ENCODE results near the gene IL17B.

IL17B gene

DNA sequence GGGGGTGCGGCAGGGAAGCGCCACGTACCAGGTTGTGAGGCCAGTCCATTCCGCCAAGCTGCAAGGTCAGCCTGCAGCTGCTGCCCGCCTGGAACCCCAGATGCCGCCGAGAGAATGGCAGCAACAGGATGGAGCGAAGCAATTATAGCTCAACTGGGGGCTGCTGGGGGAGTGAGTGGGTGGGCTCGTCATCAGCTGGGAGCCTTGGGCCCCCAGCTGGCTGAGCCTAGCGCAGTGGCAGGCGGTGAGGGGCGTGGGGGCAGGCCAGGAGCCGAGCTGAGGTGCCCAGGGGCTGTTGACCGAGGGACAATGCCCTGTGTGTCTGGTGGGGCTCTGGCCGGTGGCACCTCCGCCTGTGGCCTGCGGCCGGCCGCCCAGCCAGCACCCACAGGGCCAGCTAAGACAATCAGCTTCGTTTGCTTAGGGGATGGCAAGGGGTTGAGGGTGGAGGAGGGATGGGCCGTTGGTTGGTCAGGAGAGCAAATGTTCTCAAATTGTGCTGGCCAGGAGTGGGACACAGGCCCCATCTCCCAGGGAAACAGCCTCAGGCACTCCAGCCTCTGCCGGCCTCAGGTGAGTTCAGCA lies at the start of gene IL17B:
Gene IL17B, minus strand, starts transcription at position 116 of the 585 bp plus-strand sequence. Its CDS starts 67 bp downstream, at position 49.
- DNase-seq: no peak

- DNase-seq: no peak
Measured at GRCh38 chr5:149428032-149428431, 48.9 kb upstream of the IL17B start.

DNA sequence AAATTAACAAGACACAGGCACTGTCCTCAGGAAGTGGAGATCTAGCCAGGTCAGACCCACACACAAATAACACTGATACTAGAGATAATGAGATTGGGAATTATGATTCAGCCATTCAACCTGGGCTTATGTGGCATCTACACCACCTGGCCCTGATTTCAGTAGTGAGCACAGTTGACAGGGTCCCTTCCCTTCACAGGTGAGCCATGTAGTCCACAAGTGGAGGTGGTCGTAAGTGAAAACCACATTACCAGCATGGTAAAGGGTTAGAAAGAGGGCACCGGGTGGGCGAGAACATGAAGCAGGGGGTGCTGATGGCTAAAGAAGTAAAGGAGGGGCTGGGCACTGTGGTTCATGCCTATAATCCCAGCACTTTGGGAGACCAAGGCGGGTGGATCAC lies 48.3 kb upstream of the IL17B start:
- no peak for DNase-seq

DNA sequence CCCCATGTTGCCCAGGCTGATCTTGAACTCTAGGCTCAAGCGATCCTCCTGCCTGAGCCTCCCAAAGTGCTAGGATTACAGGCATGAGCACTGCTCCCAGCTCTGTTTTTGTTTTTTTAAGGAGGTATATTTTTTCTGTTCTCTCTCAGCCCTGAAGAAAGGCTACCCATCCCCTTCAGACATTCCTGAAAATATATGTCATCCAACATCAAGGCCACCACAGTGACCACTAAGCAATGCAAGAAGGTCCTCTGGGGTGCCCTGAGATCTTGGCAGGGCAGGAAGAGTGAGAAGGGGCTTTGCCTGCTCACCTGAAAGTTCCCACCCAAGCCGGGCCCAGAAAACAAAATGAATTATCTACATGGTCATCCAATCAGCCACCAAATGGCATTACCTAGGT lies 47.8 kb upstream of the IL17B start:
- DNase-seq: no peak

DNA sequence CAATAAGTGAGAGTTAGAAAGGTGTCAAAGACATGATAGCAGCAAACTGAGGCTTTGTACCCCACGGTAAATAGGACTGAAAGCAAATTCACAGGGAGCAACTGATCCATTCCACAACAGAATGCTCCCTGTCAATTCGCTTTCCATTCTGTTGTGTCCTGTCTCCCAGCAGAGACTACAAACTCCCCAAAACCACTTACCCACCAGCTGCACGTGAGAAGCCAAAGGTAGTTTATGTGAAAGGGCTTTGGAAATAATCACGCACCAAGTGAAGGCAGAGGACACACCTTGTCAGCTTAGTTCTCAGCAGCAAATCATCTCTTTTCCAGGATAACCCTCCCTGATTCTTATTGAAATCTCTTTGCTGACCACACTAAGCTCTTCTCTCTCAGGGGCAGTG lies 46.6 kb upstream of the IL17B start:
- DNase-seq: no peak

DNA sequence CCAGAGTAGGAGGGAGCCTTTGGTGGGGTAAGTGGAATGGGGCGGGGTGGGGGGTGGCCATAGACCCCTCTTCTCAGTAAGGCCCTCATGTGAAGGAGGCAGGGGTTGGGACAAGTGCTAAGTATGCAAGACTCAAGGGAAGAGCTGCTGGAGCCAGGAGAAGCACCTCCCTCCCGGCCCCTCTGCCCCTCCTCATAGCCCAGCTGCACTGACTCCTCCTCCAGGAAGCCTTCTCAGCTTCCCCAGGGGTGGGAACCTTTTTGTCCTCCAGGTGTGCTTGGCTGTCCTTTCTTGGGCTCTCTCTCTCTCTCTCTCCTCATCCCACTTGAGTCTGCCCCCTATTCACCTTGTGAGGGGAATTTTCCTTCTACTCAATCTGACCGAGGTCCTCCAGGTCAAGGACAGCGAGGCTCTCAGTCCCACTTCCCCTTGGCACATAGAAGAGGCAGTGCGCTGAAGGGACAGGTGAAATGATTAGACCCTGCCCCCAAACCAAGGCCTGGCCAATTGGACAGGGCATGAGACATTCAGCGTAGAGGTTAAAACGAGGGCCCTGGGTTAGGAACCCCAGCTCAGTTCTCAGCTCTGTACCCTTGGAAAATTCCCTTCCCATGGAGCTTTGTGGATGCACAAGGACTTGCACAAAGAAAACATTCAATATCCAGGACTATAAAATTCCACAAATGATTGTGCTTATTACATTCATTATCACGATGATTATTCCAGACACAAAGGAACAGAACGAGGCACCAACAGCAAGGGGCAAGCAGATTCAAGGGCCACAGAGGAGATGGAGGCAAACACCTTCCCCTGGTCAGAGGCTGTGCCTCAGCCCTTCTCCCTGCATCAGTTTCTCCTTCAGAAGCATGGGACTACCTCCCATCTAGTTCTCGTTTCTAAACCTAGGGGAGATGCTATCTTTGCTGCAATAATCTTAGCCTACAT lies 45.6 kb upstream of the IL17B start:
- DNase-seq: no peak

DNA sequence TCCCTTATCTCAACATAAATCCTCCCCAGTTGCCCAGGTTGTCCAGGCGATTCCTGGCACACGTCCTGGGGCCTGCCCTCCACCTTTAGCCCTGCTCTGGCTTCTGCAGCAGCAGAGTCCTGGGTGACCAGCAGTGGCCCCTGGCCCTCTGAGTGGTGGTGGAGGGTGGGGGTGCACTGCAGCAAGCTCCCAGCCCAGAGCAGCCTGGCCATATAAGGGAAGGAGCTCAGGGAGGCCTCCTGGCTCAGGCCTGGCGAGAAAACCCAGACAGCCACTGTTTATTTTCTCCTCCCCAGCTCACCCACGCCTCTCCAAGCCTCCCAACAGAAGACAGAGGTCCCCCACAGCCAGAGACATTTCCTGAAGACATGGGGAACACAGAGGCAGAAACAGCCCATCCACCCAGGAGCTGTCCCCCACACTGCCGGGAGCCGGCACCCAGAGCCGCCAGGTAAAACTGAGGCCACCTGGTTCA lies 44.7 kb upstream of the IL17B start:
- no peak for DNase-seq

DNA sequence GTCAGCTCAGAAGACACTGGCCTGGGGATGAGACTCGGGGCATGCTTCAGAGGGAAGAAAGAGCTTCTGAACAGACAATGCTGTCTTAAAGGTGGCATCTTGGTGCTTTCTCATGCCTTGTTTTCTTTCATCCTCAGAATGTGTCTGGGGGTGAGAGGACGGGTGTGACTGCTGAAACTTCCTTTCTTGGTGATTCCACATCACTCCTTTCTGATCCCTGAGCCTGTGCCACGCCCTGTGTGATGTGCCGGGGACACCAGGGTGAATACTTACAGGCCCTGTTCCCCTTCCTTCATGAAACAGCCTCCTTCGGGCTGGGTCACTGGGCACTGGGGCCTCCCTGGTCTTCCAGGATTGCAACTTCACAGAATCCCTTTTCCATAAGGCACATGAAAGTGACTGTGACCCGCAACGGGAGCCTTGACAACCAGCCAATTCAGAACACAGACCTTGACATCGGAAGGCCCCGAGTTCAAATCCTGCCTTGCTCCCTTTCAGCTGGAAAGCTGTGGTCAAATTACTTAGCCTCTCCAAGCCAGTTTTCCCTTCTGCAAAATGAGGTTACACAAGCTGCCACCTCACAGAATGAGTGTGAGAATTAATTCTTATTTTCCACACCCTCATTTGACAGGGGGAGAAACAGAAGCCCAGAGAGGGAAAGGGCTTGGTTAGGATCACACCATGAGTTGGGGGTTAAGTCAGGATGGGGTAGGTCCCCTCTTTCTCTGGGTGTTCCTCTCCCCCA lies 44.1 kb upstream of the IL17B start:
- no peak for DNase-seq

DNA sequence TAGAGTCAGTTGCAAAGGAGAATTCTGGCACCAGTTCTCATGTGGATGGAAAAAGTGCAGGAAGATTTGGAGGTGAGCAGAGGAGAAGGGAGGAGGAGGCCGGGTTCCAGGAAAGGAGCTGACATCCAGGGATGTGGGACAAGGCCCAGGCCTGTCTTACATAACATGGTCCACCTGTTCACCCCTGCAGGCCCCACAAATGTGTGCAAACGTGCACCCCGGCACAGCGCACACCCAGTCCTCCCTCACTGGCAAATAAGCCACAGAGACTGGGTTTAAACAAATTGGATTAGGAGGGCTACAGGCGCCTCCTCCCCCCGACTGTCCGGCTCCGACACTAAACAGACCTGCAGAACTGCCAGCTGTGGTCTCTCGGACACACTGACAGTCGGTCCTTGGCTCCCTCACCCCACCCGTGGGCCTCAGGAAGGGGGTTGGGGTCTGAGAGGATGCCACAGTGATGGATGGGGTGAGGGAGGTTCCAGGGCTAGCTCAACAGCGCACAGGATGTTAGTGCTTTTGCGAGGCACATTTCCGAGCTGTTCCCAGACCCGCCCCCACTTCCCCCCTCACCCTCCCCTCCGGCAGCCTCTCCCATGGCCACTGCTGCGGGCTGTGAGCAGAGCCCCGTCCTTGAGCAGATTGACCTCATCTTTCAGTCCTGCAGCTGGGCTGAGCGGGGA lies 43.4 kb upstream of the IL17B start:
- DNase-seq: no peak

GRCh38 chr5:149421834-149422233 lies 42.7 kb upstream of the IL17B start:
- no peak for DNase-seq

DNA sequence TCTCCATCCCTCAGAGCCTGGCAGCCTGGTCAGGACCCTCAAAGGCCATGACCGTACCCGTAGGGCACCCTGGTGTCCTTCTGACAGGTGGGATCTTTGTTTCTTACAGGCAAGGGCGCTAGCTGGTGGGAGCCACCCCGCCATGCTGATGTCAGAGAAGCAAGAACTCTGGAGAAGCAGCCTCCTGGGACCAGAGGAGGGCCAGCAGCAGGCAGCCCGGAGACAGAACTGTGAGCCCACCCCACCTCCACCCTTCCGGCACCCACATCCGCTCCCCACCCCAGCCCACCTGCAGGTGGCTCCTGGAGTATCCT lies 42.2 kb upstream of the IL17B start:
- no peak for DNase-seq

DNA sequence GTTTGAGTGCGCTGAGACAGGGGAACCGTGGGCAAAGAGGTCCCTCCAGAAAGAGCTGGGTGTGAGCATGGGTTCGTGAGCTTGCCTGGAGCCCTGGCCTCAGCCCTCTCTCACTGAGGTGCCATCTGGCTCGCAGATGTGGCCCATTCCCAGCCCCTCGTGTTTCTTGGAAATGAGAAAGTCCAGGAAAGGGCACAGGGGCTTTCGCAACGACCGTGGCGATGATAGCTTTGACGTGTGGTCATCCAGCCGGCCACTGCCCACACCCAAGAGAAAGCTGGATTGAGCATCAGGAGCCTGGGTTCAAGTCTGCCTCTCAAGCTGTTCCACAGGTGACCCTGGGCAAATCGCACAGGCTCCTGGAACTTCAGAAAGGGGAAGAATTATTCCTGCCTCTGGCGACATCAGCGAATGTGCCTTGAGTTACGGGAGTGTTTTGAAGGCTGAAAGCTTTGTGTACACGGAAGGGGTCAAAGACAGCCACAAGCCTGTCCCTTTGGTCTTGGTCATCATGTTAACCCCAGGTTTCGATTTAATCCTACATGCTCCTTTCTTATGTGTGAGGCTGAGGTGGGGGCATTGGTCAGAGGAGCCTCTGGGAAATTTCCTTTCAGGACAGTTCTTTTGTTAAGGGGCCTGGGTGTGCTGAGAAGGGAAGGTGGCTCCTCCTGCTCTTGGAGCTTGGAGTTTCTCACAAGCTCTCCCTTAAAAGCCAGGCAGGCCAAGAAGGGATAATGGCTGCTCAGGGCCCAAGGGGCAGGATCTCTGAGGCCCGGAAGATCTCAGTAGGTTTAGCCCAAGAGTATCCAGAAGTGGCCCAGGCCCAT lies 41.7 kb upstream of the IL17B start:
- no peak for DNase-seq

DNA sequence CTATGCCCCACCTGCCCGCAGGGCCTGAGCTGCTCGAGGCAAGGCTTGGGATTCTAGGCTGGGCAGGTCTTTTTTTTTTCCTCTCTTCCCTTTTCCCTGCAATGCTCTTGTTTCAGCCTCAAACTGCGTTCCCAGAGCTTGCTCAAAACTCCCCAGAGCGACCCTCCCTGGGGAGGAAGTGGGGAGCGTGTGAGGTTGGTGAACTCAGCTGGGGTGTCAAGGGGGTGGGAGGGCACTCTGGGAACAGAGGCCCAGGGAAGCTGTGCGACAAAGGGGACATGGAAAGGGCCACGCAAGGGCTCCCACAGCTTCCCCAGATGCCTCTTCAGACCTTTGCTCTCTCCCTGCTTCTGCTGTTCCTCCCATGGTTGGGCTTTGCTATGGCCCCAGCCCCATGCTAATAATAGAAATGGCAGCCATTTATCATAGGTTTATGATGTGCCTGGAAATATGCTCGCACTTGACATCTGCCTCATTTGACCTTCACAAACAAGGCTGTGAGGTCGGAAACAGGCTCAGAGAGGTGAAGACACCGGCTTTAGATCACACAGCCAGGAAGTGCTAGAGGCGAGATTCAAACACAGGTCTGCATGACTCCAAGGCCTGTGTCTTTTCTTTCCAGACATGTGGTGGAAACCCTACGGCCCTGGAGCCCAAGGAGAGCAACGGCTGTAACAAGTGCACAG lies 40.9 kb upstream of the IL17B start:
- DNase-seq: no peak

- no peak for DNase-seq
Measured at GRCh38 chr5:149419532-149419858, 40.4 kb upstream of the IL17B start.

DNA sequence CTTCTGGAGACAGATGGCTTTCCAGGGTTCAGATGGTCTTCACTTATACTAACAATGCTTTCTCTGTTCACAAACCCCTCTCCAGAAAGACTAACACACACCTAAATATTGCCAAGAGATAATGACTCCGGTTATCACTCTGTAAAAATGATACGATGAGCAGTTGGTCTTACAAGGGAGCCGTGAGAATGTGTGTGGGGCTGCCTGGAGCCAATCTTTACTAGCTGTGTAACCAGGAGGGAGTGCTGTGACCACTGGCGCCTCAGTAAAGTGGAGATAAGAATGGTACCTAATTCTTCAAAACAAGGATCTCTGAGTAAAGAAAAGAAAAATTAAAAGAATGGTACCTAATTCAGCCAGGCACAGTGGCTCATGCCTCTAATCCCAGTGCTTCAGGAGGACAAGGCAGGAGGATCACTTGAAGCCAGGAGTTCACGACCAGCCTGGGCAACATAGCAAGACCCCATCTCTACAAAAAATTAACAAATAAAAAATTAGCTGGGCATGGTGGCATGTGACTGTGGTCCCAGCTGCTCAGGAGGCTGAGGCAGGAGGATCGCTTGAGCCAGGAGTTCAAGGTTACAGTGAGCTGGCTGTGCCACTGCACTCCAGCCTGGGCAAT lies 39.9 kb upstream of the IL17B start:
- no peak for DNase-seq

GRCh38 chr5:149417711-149418368 lies 38.7 kb upstream of the IL17B start:
- no peak for DNase-seq

- no peak for DNase-seq
Measured at GRCh38 chr5:149416987-149417710, 38.1 kb upstream of the IL17B start.

DNA sequence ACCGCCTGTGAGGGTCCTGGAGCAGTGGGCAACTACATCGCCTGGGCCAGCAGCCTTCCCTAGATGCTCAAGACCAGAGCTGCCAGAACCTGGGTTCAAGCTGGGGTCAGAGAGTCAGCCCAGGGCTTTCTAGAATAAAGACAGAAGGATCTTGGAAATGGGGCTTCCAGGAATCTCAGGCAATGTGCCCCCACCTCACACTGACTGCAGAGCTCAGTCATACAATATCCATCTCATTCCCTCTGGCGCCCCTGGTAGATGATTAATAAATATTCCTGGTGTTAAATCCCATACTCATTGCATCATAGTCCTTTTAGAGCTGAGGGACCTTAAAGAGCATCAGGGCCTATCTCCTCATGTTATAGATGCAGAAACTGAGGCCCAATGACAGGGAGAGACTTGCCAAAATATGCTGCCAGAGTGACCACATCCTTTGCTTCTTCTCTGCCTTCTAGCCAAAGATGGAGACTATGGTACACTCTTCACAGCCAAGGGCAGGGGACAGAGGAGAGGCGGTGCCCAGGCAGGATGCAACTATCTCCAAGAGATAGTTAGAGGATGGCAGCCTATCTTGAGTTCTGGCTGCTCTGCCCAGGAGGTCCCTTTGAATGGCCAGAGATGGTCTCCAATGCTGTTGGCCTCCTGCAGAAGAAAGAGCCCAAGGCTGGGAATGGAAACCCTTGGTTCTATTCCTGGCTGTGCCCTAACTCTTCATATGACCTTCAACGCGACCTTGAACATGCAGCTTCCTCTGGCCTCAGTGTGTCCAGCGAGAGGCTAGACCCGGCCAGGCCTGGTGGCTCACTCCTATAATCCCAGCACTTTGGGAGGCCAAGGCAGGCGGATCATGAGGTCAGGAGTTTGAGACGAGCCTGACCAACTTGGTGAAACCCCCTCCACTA lies 36.2 kb upstream of the IL17B start:
- DNase-seq: no peak

All from NCI-H2029 (cell line).